HepG2 (cell line): Measurements from ENCODE around the gene BIK. TPM values are rescaled to one million over a fixed set of nuclear protein-coding genes. Genes with fewer than 3 reads are reported as not detected.

Experiments
- BORCS8-MEF2B ChIP-seq: sonication (generic); formaldehyde crosslinking; IDR thresholded peaks from 2 replicates; pipeline ENCODE4 v1.8.0; 2022; ENCODE audit warnings: mild to moderate bottlenecking, missing genetic modification reagents
- CC2D1A ChIP-seq: sonication (generic); formaldehyde crosslinking; IDR thresholded peaks from 2 replicates; pipeline ENCODE4 v1.8.1; 2023; ENCODE audit warnings: mild to moderate bottlenecking, missing genetic modification reagents
- CREB3 ChIP-seq: sonication (generic); formaldehyde crosslinking; IDR thresholded peaks from 2 replicates; pipeline ENCODE4 v1.5.0; 2020; ENCODE audit warnings: missing genetic modification reagents
- HNRNPLL ChIP-seq: fragments of 200-400 bp; formaldehyde crosslinking; IDR thresholded peaks from 2 replicates; pipeline ENCODE4 v1.6.1; 2017; ENCODE audit warnings: mild to moderate bottlenecking, low read depth, low read length; ENCODE audit not compliant: poor library complexity, severe bottlenecking
- HNRNPUL1 ChIP-seq: fragments of 200-400 bp; formaldehyde crosslinking; IDR thresholded peaks from 2 replicates; pipeline ENCODE4 v1.6.1; 2017; ENCODE audit warnings: low read depth, mild to moderate bottlenecking, low read length, moderate library complexity
- MZF1 ChIP-seq: sonication (generic); formaldehyde crosslinking; IDR thresholded peaks from 2 replicates; pipeline ENCODE4 v1.8.1; 2023; ENCODE audit warnings: mild to moderate bottlenecking, missing genetic modification reagents, borderline replicate concordance
- NCOA2 ChIP-seq: sonication (generic); formaldehyde crosslinking; IDR thresholded peaks from 2 replicates; pipeline ENCODE4 v1.8.0; 2022; ENCODE audit warnings: inconsistent platforms
- NR2C2 ChIP-seq: sonication (generic); formaldehyde crosslinking; IDR thresholded peaks from 2 replicates; pipeline ENCODE4 v1.4.0; 2020; ENCODE audit warnings: missing genetic modification reagents, mild to moderate bottlenecking, moderate library complexity, borderline replicate concordance
- NR3C1 ChIP-seq: sonication (generic); formaldehyde crosslinking; IDR thresholded peaks from 2 replicates; pipeline ENCODE4 v1.4.0; 2020; ENCODE audit warnings: missing genetic modification reagents
- SP140L ChIP-seq: sonication (generic); formaldehyde crosslinking; IDR thresholded peaks from 2 replicates; pipeline ENCODE4 v1.4.0; 2020; ENCODE audit warnings: missing genetic modification reagents, borderline replicate concordance
- ZFX ChIP-seq: sonication (generic); formaldehyde crosslinking; IDR thresholded peaks from 2 replicates; pipeline ENCODE4 v1.4.0; 2020; ENCODE audit warnings: mild to moderate bottlenecking, low read depth, missing genetic modification reagents, moderate library complexity
- ZNF253 ChIP-seq: sonication (generic); formaldehyde crosslinking; IDR thresholded peaks from 2 replicates; pipeline ENCODE4 v1.8.0; 2022; ENCODE audit warnings: mild to moderate bottlenecking, missing genetic modification reagents, borderline replicate concordance
- ZNF282 ChIP-seq: fragments of 450-650 bp; IDR thresholded peaks from 2 replicates; pipeline ENCODE4 v1.6.1; 2018; ENCODE audit not compliant: partially characterized antibody
- ZNF510 ChIP-seq: sonication (generic); formaldehyde crosslinking; IDR thresholded peaks from 2 replicates; pipeline ENCODE4 v1.4.0; 2020; ENCODE audit warnings: low read depth, mild to moderate bottlenecking, missing genetic modification reagents
- polyA plus RNA-seq, 8 experiments: library from polyadenylated mRNA; depleted of rRNA in 3 of 8; stranded (reverse) in 7 of 8; unstranded in 1 of 8; fragments of >200 nt; fragmentation: Illumina TruSeq in 4 of 8; extraction: Trizol in 4 of 8; gene quantifications; 2 replicates each; pipeline versions ENCODE4 v1.2.1 to v1.2.3, GENCODE V29; 2011 to 2016; ENCODE audit warnings: low read depth in 4 of 8, missing spikeins in 1 of 8, mixed read lengths in 1 of 8; ENCODE audit not compliant: insufficient read depth in 1 of 8
- total RNA-seq, 5 experiments: library from RNA; depleted of rRNA; stranded (reverse); fragments of >200 nt; fragmentation: Illumina TruSeq; extraction: Trizol; gene quantifications; 2 replicates each; pipeline ENCODE4 v1.2.3, GENCODE V29; 2016; ENCODE audit warnings: low read depth in 1 of 5
- TF ChIP-seq, protein P1 (sequence below): sonication (generic); formaldehyde crosslinking; IDR thresholded peaks from 2 replicates; pipeline ENCODE4 v1.5.1; 2020; ENCODE audit warnings: missing genetic modification reagents, mild to moderate bottlenecking, borderline replicate concordance
- TF ChIP-seq, protein P2 (sequence below): sonication (generic); formaldehyde crosslinking; conservative IDR thresholded peaks from 2 replicates; pipeline ENCODE4 v1.8.1; 2023; ENCODE audit warnings: missing genetic modification reagents
- TF ChIP-seq, protein P3 (sequence below): sonication (generic); formaldehyde crosslinking; IDR thresholded peaks from 2 replicates; pipeline ENCODE4 v1.5.0; 2020; ENCODE audit warnings: missing genetic modification reagents
- TF ChIP-seq, protein P4 (sequence below): sonication (generic); formaldehyde crosslinking; IDR thresholded peaks from 2 replicates; pipeline ENCODE4 v1.5.1; 2020; ENCODE audit warnings: mild to moderate bottlenecking, missing genetic modification reagents

Gene BIK
- total and polyA plus RNA-seq, 2 of the 13 experiments (the other 11 are each of a cell fraction or from before 2014, with no cell fraction given): 0.54 to 0.80 TPM

GRCh38 chr22:43142880-43143562 is 32.5 kb downstream of the BIK start, which contains the start of gene MCAT (continued):
- TF ChIP-seq HNRNPUL1: no peak
- TF ChIP-seq ZNF282: no peak
- TF ChIP-seq, protein P1, sequence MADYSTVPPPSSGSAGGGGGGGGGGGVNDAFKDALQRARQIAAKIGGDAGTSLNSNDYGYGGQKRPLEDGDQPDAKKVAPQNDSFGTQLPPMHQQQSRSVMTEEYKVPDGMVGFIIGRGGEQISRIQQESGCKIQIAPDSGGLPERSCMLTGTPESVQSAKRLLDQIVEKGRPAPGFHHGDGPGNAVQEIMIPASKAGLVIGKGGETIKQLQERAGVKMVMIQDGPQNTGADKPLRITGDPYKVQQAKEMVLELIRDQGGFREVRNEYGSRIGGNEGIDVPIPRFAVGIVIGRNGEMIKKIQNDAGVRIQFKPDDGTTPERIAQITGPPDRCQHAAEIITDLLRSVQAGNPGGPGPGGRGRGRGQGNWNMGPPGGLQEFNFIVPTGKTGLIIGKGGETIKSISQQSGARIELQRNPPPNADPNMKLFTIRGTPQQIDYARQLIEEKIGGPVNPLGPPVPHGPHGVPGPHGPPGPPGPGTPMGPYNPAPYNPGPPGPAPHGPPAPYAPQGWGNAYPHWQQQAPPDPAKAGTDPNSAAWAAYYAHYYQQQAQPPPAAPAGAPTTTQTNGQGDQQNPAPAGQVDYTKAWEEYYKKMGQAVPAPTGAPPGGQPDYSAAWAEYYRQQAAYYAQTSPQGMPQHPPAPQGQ (CRISPR knock-in tag): no peak
- TF ChIP-seq CC2D1A (CRISPR knock-in tag): no peak
- TF ChIP-seq HNRNPLL: peak; percentile 74
- peak; percentile 75 for TF ChIP-seq ZFX (CRISPR knock-in tag)
- TF ChIP-seq ZNF510 (CRISPR knock-in tag): no peak
- TF ChIP-seq NCOA2 (CRISPR knock-in tag): peak; percentile 56; the same call in 1 of the 2 replicates
- TF ChIP-seq, protein P2, sequence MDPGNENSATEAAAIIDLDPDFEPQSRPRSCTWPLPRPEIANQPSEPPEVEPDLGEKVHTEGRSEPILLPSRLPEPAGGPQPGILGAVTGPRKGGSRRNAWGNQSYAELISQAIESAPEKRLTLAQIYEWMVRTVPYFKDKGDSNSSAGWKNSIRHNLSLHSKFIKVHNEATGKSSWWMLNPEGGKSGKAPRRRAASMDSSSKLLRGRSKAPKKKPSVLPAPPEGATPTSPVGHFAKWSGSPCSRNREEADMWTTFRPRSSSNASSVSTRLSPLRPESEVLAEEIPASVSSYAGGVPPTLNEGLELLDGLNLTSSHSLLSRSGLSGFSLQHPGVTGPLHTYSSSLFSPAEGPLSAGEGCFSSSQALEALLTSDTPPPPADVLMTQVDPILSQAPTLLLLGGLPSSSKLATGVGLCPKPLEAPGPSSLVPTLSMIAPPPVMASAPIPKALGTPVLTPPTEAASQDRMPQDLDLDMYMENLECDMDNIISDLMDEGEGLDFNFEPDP: no peak
- 0 out of 2 replicates have a peak, but pooled peaks have one; percentile 44 for TF ChIP-seq ZNF253 (CRISPR knock-in tag)
- TF ChIP-seq, protein P3, sequence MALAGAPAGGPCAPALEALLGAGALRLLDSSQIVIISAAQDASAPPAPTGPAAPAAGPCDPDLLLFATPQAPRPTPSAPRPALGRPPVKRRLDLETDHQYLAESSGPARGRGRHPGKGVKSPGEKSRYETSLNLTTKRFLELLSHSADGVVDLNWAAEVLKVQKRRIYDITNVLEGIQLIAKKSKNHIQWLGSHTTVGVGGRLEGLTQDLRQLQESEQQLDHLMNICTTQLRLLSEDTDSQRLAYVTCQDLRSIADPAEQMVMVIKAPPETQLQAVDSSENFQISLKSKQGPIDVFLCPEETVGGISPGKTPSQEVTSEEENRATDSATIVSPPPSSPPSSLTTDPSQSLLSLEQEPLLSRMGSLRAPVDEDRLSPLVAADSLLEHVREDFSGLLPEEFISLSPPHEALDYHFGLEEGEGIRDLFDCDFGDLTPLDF (CRISPR knock-in tag): peak; percentile 28; the same call in 1 of the 2 replicates
- no peak for TF ChIP-seq MZF1
- no peak for TF ChIP-seq SP140L (CRISPR knock-in tag)
- TF ChIP-seq BORCS8-MEF2B (CRISPR knock-in tag): no peak; the same call in 1 of the 2 replicates
- TF ChIP-seq NR2C2 (CRISPR knock-in tag): peak; percentile 97
- TF ChIP-seq CREB3 (CRISPR knock-in tag): no peak
- TF ChIP-seq, protein P4, sequence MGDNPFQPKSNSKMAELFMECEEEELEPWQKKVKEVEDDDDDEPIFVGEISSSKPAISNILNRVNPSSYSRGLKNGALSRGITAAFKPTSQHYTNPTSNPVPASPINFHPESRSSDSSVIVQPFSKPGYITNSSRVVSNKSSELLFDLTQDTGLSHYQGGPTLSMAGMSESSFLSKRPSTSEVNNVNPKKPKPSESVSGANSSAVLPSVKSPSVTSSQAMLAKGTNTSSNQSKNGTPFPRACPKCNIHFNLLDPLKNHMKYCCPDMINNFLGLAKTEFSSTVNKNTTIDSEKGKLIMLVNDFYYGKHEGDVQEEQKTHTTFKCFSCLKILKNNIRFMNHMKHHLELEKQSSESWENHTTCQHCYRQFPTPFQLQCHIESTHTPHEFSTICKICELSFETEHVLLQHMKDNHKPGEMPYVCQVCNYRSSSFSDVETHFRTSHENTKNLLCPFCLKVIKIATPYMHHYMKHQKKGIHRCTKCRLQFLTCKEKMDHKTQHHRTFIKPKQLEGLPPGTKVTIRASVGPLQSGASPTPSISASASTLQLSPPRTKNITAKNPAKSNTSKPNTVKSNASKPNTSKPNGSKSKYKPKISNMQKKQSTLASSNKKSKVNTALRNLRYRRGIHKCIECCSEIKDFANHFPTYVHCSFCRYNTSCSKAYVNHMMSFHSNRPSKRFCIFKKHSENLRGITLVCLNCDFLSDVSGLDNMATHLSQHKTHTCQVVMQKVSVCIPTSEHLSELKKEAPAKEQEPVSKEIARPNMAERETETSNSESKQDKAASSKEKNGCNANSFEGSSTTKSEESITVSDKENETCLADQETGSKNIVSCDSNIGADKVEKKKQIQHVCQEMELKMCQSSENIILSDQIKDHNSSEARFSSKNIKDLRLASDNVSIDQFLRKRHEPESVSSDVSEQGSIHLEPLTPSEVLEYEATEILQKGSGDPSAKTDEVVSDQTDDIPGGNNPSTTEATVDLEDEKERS: 0 out of 2 replicates have a peak, but pooled peaks have one; percentile 61
- TF ChIP-seq NR3C1 (CRISPR knock-in tag): no peak
